H1 (cell line): Measurements from ENCODE around the gene ZNF560. TPM values are rescaled to one million over a fixed set of nuclear protein-coding genes. Genes with fewer than 3 reads are reported as not detected.

Experiments used
- CTCF ChIA-PET: fragments of 300-600 bp; sonication (Branson Sonifier 250); formaldehyde crosslinking; loops from one replicate; lab custom pipeline; 2021; ENCODE audit not compliant: partially characterized antibody; lab: Charles Lee
- POLR2A ChIA-PET: fragments of 300-600 bp; sonication (Branson Sonifier 250); formaldehyde crosslinking; loops from one replicate; lab custom pipeline; 2021; ENCODE audit warnings: inconsistent platforms; ENCODE audit not compliant: partially characterized antibody; lab: Charles Lee
- DNase-seq, 2 experiments: peaks; one replicate each; pipeline versions ENCODE4 v3.0.0 to v3.0.0-alpha.2; 2010 to 2022; ENCODE audit warnings: low spot score in 2 of 2, low read depth in 1 of 2, mixed read lengths in 1 of 2
- FAIRE-seq: peaks from 2 replicates; lab custom pipeline; 2011; peaks lifted over from hg19 to GRCh38; lab: Jason Lieb, UNC
- H2AFZ ChIP-seq: 2 replicates; pipeline ENCODE4 v1.8.1; 2012; ENCODE audit warnings: low read length, inconsistent platforms
- H2AK5ac ChIP-seq: 2 replicates; pipeline ENCODE4 v1.6.1; 2013; ENCODE audit warnings: low read depth, low read length
- H2BK120ac ChIP-seq: replicated peaks from 2 replicates; pipeline ENCODE3; 2013; ENCODE audit warnings: low read depth, low read length, inconsistent platforms
- H2BK12ac ChIP-seq: 2 replicates; pipeline ENCODE4 v1.6.1; 2013; ENCODE audit warnings: low read depth, low read length
- H2BK15ac ChIP-seq: 2 replicates; pipeline ENCODE4 v1.6.1; 2013; ENCODE audit warnings: low read length
- H2BK20ac ChIP-seq: 2 replicates; pipeline ENCODE4 v1.6.1; 2013; ENCODE audit warnings: low read length
- H2BK5ac ChIP-seq: 2 replicates; pipeline ENCODE4 v1.6.1; 2013; ENCODE audit warnings: low read depth, low read length
- H3K14ac ChIP-seq: 2 replicates; pipeline ENCODE4 v1.6.1; 2013; ENCODE audit warnings: inconsistent platforms; ENCODE audit not compliant: insufficient read length
- H3K18ac ChIP-seq: 2 replicates; pipeline ENCODE4 v1.6.1; 2013; ENCODE audit warnings: low read length; ENCODE audit errors: extremely low read depth
- H3K23ac ChIP-seq: 2 replicates; pipeline ENCODE4 v1.6.1; 2013; ENCODE audit warnings: inconsistent platforms; ENCODE audit not compliant: insufficient read length
- H3K23me2 ChIP-seq: 2 replicates; pipeline ENCODE4 v1.6.1; 2013; ENCODE audit warnings: low read depth, low read length
- H3K27ac ChIP-seq: 2 replicates; pipeline ENCODE4 v1.6.1; 2011; ENCODE audit warnings: low read depth, low read length, inconsistent platforms
- H3K27me3 ChIP-seq, 4 experiments: replicated peaks in 1 of 4; 1 replicate in 1 of 4; 2 replicates in 3 of 4; pipeline versions ENCODE4 v1.6.1 to v1.8.1; 2011 to 2013; ENCODE audit warnings: low read length in 3 of 4, mild to moderate bottlenecking in 3 of 4, inconsistent platforms in 2 of 4, mixed read lengths in 2 of 4, moderate library complexity in 1 of 4; ENCODE audit not compliant: control insufficient read depth in 3 of 4, insufficient read depth in 3 of 4; ENCODE audit errors: extremely low read depth in 1 of 4
- H3K36me3 ChIP-seq, 4 experiments: 2 replicates each; pipeline versions ENCODE4 v1.6.1 to v1.8.1; 2011 to 2013; ENCODE audit warnings: mild to moderate bottlenecking in 4 of 4, low read length in 3 of 4, moderate library complexity in 2 of 4, control low read depth in 1 of 4, inconsistent platforms in 1 of 4; ENCODE audit not compliant: insufficient read depth in 4 of 4, control insufficient read depth in 2 of 4
- H3K4ac ChIP-seq: replicated peaks from 2 replicates; pipeline ENCODE3; 2013; ENCODE audit warnings: low read length, low read depth, mixed read lengths, inconsistent platforms; ENCODE audit not compliant: insufficient read length
- H3K4me1 ChIP-seq, 4 experiments: replicated peaks in 1 of 4; 1 replicate in 1 of 4; 2 replicates in 3 of 4; pipeline versions ENCODE4 v1.6.1 to v1.8.1; 2011 to 2013; ENCODE audit warnings: low read length in 3 of 4, inconsistent platforms in 2 of 4, mixed read lengths in 1 of 4; ENCODE audit not compliant: insufficient read depth in 4 of 4, control insufficient read depth in 3 of 4
- H3K4me2 ChIP-seq, 2 experiments: 2 replicates each; pipeline versions ENCODE4 v1.6.1 to v1.8.1; 2011 to 2013; ENCODE audit warnings: low read depth in 2 of 2, low read length in 2 of 2, control low read depth in 1 of 2, inconsistent platforms in 1 of 2, mild to moderate bottlenecking in 1 of 2; ENCODE audit not compliant: insufficient read depth in 1 of 2
- H3K4me3 ChIP-seq, 4 experiments: fragments of 200-600, 300-600 bp in 1 of 4; sonication (generic), shearing (Covaris generic), sonication (Bioruptor Twin) in 1 of 4; 2 replicates each; pipeline versions ENCODE4 v1.5.1 to v1.8.1; 2011 to 2016; ENCODE audit warnings: low read length in 4 of 4, low read depth in 3 of 4, control low read depth in 2 of 4, inconsistent platforms in 2 of 4, mild to moderate bottlenecking in 2 of 4, mixed read lengths in 1 of 4, moderate library complexity in 1 of 4; ENCODE audit not compliant: insufficient read depth in 2 of 4; ENCODE audit errors: extremely low read depth in 1 of 4
- H3K56ac ChIP-seq: replicated peaks from 2 replicates; pipeline ENCODE3; 2013; ENCODE audit warnings: low read depth, mild to moderate bottlenecking, mixed read lengths, low read length, inconsistent platforms; ENCODE audit not compliant: insufficient read length
- H3K79me1 ChIP-seq: 2 replicates; pipeline ENCODE4 v1.6.1; 2013; ENCODE audit warnings: low read depth, low read length, control low read depth
- H3K79me2 ChIP-seq, 2 experiments: 2 replicates each; pipeline versions ENCODE4 v1.6.1 to v1.8.1; 2012 to 2013; ENCODE audit warnings: low read length in 2 of 2, mild to moderate bottlenecking in 2 of 2, inconsistent platforms in 1 of 2; ENCODE audit not compliant: insufficient read depth in 2 of 2, control insufficient read depth in 1 of 2
- H3K9ac ChIP-seq, 4 experiments: replicated peaks in 1 of 4; 1 replicate in 1 of 4; 2 replicates in 3 of 4; pipeline versions ENCODE4 v1.6.1 to v1.8.1; 2011 to 2013; ENCODE audit warnings: low read depth in 3 of 4, low read length in 3 of 4, control low read depth in 2 of 4, mild to moderate bottlenecking in 2 of 4, moderate library complexity in 2 of 4, inconsistent platforms in 1 of 4; ENCODE audit errors: extremely low read depth in 1 of 4
- H3K9me3 ChIP-seq, 2 experiments: 2 replicates each; pipeline versions ENCODE4 v1.6.1 to v1.8.1; 2012 to 2013; ENCODE audit warnings: mild to moderate bottlenecking in 2 of 2, moderate library complexity in 2 of 2, control low read depth in 1 of 2, inconsistent platforms in 1 of 2, low read depth in 1 of 2, low read length in 1 of 2, mixed read lengths in 1 of 2; ENCODE audit not compliant: insufficient read depth in 2 of 2
- H4K20me1 ChIP-seq, 2 experiments: replicated peaks in 1 of 2; 2 replicates each; pipeline versions ENCODE3 to v1.8.1; 2011 to 2013; ENCODE audit warnings: inconsistent platforms in 2 of 2, low read length in 2 of 2, mild to moderate bottlenecking in 1 of 2; ENCODE audit not compliant: insufficient read depth in 2 of 2, control insufficient read depth in 1 of 2
- H4K5ac ChIP-seq: 2 replicates; pipeline ENCODE4 v1.6.1; 2013; ENCODE audit warnings: low read length, low read depth, mixed read lengths, inconsistent platforms; ENCODE audit not compliant: insufficient read length
- H4K8ac ChIP-seq: 2 replicates; pipeline ENCODE4 v1.8.0; 2013; ENCODE audit warnings: mild to moderate bottlenecking, moderate library complexity, low read length, inconsistent platforms; ENCODE audit not compliant: insufficient read depth; ENCODE audit errors: extremely low read depth
- H4K91ac ChIP-seq: replicated peaks from 2 replicates; pipeline ENCODE3; 2013; ENCODE audit warnings: low read length, mixed read lengths, inconsistent platforms; ENCODE audit not compliant: insufficient read length
- CREB1 ChIP-seq: IDR thresholded peaks from 2 replicates; pipeline ENCODE4 v1.6.1; 2012; ENCODE audit warnings: inconsistent platforms
- CTCF ChIP-seq, 3 experiments: IDR thresholded peaks; 1 replicate in 2 of 3; 2 replicates in 1 of 3; pipeline versions ENCODE4 v1.5.1 to v1.6.1; 2011; ENCODE audit warnings: low read length in 3 of 3, mild to moderate bottlenecking in 3 of 3, inconsistent platforms in 2 of 3, low read depth in 1 of 3, moderate library complexity in 1 of 3; ENCODE audit not compliant: insufficient read depth in 1 of 3; ENCODE audit errors: control extremely low read depth in 1 of 3
- EZH2 ChIP-seq: fragments of 200-600 bp; sonication (generic); IDR thresholded peaks from 2 replicates; pipeline ENCODE4 v1.7.1; 2012; ENCODE audit warnings: low read depth, mild to moderate bottlenecking, moderate library complexity, low read length, inconsistent platforms; ENCODE audit not compliant: severe bottlenecking
- JUND ChIP-seq: IDR thresholded peaks from 2 replicates; pipeline ENCODE4 v1.6.1; 2011; ENCODE audit warnings: mild to moderate bottlenecking, improper control_type of control experiment, low read length
- RAD21 ChIP-seq, 2 experiments: IDR thresholded peaks in 1 of 2; conservative IDR thresholded peaks in 1 of 2; 2 replicates each; pipeline ENCODE4 v1.6.1; 2011; ENCODE audit warnings: low read depth in 2 of 2, low read length in 2 of 2, improper control_type of control experiment in 1 of 2, inconsistent platforms in 1 of 2, mild to moderate bottlenecking in 1 of 2, moderate library complexity in 1 of 2
- WGBS, 2 experiments: shearing (Covaris generic) in 1 of 2; methylation state at CpG; one replicate each; pipeline versions ENCODE4 v1.1.6 to v1.1.7; 2013 to 2015; ENCODE audit warnings: low lambda C conversion rate in 2 of 2, mixed read lengths in 2 of 2, inconsistent platforms in 1 of 2, low coverage in 1 of 2, missing lambda C conversion rate in 1 of 2; ENCODE audit not compliant: insufficient replicate concordance in 2 of 2, insufficient coverage in 1 of 2, insufficient read length in 1 of 2; ENCODE audit errors: extremely low coverage in 1 of 2, missing lambda C conversion rate in 1 of 2; 5-methylcytosine and 5-hydroxymethylcytosine counted together
- polyA plus RNA-seq, 7 experiments: library from polyadenylated mRNA; depleted of rRNA in 3 of 7; stranded (reverse) in 5 of 7; unstranded in 2 of 7; fragments of >200 nt in 5 of 7; fragments of 200-250 nt in 2 of 7; gene quantifications; 1 replicate in 5 of 7; 2 replicates in 1 of 7; 4 replicates in 1 of 7; pipeline versions ENCODE4 v1.2.1 to v1.2.3, GENCODE V29; 2011 to 2013; ENCODE audit warnings: missing spikeins in 2 of 7, mixed read lengths in 2 of 7
- total RNA-seq: library from RNA; stranded (reverse); fragmentation: NEBNext Ultra II Directional; extraction: Animal tissue kit (Norgen Biotek cat#: 25700); gene quantifications from 2 replicates; pipeline ENCODE4 v1.2.1, GENCODE V29; 2021

ZNF560 gene
- total and polyA plus RNA-seq, 2 of the 8 experiments (the other 6 are each of a cell fraction or from before 2014, with no cell fraction given): 0.02 TPM; not detected in 1

DNA sequence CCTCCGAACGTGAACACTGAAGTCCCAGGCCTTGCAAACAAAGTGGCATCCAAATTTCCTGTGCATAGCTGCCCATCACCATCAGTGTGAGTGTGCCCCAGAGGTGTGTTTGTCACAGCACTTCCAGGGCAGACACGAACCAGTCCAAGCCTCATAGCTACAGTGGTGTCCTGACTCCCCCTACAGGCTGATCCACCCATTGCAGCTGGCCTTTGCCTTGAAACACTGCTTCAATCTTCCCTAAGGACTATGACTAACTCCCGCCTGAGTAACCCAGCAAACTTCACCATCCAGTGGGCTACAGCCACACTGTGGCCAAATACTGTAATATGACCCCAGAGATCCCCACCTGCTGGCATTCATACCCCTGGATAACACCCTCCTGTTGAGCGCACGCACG lies 66.9 kb downstream of the ZNF560 start:
- Histone ChIP-seq H3K4me1 (no peaks in the 10 kb centered on the region; a peak in 2 of 7 replicates), H3K27ac (no peak overlapping the region), H2AK5ac (no peak overlapping the region), H2BK5ac (no peak overlapping the region), H2BK12ac (no peak overlapping the region), H3K18ac (no peak overlapping the region), H3K9ac (no peak overlapping the region), H3K23ac (no peak overlapping the region), H3K36me3 (peaks cover 0 to 2% (median 0%) of the 10 kb centered on the region in 4 experiments; a peak in 1 of 8 replicates), H3K4me2 (no peak overlapping the region), H2BK120ac (no peak overlapping the region), H3K4ac (no peak overlapping the region), H3K27me3 (no peaks in the 10 kb centered on the region), H4K91ac (no peak overlapping the region), H3K4me3 (no peak overlapping the region), H3K23me2 (peaks cover 10% of the 10 kb centered on the region; the same call in 1 of the 2 replicates), H2BK15ac (no peak overlapping the region), H3K9me3 (no peaks in the 10 kb centered on the region), H4K8ac (peak overlapping the region; percentile 68; the same call in 1 of the 2 replicates), H3K56ac (no peak overlapping the region), H2AFZ (no peak overlapping the region), H3K79me2 (peaks cover 0 to 17% of the 10 kb centered on the region in 2 experiments; a peak in 3 of 4 replicates), H4K20me1 (peaks cover 0 to 5% of the 10 kb centered on the region in 2 experiments), H3K14ac (no peak overlapping the region), H3K79me1 (peaks cover 3% of the 10 kb centered on the region), H2BK20ac (no peak overlapping the region), H4K5ac (no peak overlapping the region)
- TF ChIP-seq JUND (0 out of 2 replicates have a peak, but pooled peaks have one; percentile 9), RAD21 (IDR thresholded peaks at IDR 0.05 in 1 of 2, conservative IDR thresholded peaks at IDR 0.05 in 1 of 2; ENCODE audit: low read depth in 2 of 2, low read length in 2 of 2) (peak; percentile 84 to 87), CTCF (IDR thresholded peaks at IDR 0.05; ENCODE audit: control extremely low read depth in 1 of 3, insufficient read depth in 1 of 3, low read depth in 1 of 3, low read length in 3 of 3) (peak; percentile 73 to 93 (median 89)), EZH2 (no peak), CREB1 (no peak)
- 66% methylated on average over 7 of the region's 7 CpGs; no CpG with 5 or more reads in 1 of the 2 experiments for WGBS, 2 experiments
- DNase-seq: peak; percentile 80 to 85
- peak; percentile 89 for FAIRE-seq
- CTCF ChIA-PET: interaction anchor here (0.7 to 2.4 kb wide), 7 partner anchors 16 to 196 kb away, joined by 3 to 11 read pairs (median 3); no protein-coding TSS in a partner anchor
- POLR2A ChIA-PET: interaction anchor here (0.6 to 1.9 kb wide), 3 partner anchors 224 to 255 kb away, joined by 3 to 6 read pairs (median 3); no protein-coding TSS in a partner anchor
